HL-60 (cell line): ENCODE results near the gene FANCE.

ENCODE experiments used
- DNase-seq, 2 experiments: peaks; one replicate each; pipeline ENCODE4 v3.0.0-alpha.2; 2010 to 2020; ENCODE audit warnings: low read depth in 1 of 2, low spot score in 1 of 2
- H3K27ac ChIP-seq: fragments of 250-450 bp; sonication (Bioruptor Pico); replicated peaks from 2 replicates; pipeline ENCODE4 v1.5.1; 2020; ENCODE audit warnings: mild to moderate bottlenecking, moderate library complexity
- H3K27me3 ChIP-seq: fragments of 250-450 bp; sonication (Bioruptor Pico); 2 replicates; pipeline ENCODE4 v1.5.1; 2021; ENCODE audit warnings: mild to moderate bottlenecking, moderate library complexity; ENCODE audit not compliant: insufficient read depth, poor library complexity, severe bottlenecking
- H3K4me3 ChIP-seq: replicated peaks from 2 replicates; pipeline ENCODE4 v1.5.1; 2011; ENCODE audit warnings: mild to moderate bottlenecking, control low read depth, low read length; ENCODE audit not compliant: insufficient read depth
- GABPA ChIP-seq: IDR thresholded peaks from 2 replicates; pipeline ENCODE4 v1.6.1; 2012; ENCODE audit warnings: low read depth
- POLR2AphosphoS5 ChIP-seq: IDR thresholded peaks from 2 replicates; pipeline ENCODE4 v1.6.1; 2012; ENCODE audit warnings: low read depth
- SPI1 ChIP-seq: IDR thresholded peaks from 2 replicates; pipeline ENCODE4 v1.6.1; 2012; ENCODE audit warnings: low read depth, mild to moderate bottlenecking, borderline replicate concordance
- TF ChIP-seq, protein P1 (sequence below): IDR thresholded peaks from 2 replicates; pipeline ENCODE4 v1.6.1; 2012; ENCODE audit warnings: low read depth; ENCODE audit not compliant: insufficient replicate concordance
- TF ChIP-seq, protein P2 (sequence below): IDR thresholded peaks from one replicate; pipeline ENCODE4 v1.5.1; 2011; ENCODE audit warnings: low read length, control low read depth, inconsistent platforms; ENCODE audit not compliant: insufficient read depth

The FANCE gene

GRCh38 chr6:35406711-35407485, 45.2 kb upstream of the FANCE start:
- Histone ChIP-seq H3K4me3 (no peak overlapping the region), H3K27me3 (no peaks in the 10 kb centered on the region), H3K27ac (no peak overlapping the region)
- TF ChIP-seq POLR2AphosphoS5 (no peak), GABPA (no peak), SPI1 (no peak)
- TF ChIP-seq, protein P1, sequence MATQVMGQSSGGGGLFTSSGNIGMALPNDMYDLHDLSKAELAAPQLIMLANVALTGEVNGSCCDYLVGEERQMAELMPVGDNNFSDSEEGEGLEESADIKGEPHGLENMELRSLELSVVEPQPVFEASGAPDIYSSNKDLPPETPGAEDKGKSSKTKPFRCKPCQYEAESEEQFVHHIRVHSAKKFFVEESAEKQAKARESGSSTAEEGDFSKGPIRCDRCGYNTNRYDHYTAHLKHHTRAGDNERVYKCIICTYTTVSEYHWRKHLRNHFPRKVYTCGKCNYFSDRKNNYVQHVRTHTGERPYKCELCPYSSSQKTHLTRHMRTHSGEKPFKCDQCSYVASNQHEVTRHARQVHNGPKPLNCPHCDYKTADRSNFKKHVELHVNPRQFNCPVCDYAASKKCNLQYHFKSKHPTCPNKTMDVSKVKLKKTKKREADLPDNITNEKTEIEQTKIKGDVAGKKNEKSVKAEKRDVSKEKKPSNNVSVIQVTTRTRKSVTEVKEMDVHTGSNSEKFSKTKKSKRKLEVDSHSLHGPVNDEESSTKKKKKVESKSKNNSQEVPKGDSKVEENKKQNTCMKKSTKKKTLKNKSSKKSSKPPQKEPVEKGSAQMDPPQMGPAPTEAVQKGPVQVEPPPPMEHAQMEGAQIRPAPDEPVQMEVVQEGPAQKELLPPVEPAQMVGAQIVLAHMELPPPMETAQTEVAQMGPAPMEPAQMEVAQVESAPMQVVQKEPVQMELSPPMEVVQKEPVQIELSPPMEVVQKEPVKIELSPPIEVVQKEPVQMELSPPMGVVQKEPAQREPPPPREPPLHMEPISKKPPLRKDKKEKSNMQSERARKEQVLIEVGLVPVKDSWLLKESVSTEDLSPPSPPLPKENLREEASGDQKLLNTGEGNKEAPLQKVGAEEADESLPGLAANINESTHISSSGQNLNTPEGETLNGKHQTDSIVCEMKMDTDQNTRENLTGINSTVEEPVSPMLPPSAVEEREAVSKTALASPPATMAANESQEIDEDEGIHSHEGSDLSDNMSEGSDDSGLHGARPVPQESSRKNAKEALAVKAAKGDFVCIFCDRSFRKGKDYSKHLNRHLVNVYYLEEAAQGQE: no peak
- TF ChIP-seq, protein P2, sequence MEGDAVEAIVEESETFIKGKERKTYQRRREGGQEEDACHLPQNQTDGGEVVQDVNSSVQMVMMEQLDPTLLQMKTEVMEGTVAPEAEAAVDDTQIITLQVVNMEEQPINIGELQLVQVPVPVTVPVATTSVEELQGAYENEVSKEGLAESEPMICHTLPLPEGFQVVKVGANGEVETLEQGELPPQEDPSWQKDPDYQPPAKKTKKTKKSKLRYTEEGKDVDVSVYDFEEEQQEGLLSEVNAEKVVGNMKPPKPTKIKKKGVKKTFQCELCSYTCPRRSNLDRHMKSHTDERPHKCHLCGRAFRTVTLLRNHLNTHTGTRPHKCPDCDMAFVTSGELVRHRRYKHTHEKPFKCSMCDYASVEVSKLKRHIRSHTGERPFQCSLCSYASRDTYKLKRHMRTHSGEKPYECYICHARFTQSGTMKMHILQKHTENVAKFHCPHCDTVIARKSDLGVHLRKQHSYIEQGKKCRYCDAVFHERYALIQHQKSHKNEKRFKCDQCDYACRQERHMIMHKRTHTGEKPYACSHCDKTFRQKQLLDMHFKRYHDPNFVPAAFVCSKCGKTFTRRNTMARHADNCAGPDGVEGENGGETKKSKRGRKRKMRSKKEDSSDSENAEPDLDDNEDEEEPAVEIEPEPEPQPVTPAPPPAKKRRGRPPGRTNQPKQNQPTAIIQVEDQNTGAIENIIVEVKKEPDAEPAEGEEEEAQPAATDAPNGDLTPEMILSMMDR: no peak
- no peak for DNase-seq

GRCh38 chr6:35409245-35409644, 42.9 kb upstream of the FANCE start:
- no peak for DNase-seq
- no peak overlapping the region for H3K4me3 ChIP-seq
- H3K27ac ChIP-seq: no peak overlapping the region
- H3K27me3 ChIP-seq: no peaks in the 10 kb centered on the region
- TF ChIP-seq, protein P2: no peak

DNA sequence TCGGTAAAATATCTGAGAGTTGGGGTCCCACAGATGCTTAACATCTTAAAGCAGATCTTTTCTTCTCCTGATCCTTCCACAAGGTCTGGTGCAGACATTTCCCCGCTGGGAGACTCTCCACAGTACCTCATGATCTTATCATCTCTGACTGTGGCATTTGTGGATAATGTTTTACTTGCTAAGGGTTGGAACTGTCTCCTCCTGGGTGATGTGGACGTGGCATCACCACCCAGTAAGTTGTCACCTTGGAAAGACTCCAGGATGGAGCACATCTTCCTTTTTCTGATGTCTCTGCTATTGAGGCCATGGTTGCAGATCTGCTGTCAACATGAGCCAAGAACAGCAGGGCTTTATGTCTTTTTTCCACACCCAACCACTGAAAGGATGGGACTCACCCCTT, 42.0 kb upstream of the FANCE start:
- DNase-seq: no peak
- no peaks in the 10 kb centered on the region for H3K27me3 ChIP-seq
- no peak overlapping the region for H3K27ac ChIP-seq
- H3K4me3 ChIP-seq: no peak overlapping the region
- no peak for TF ChIP-seq POLR2AphosphoS5
- no peak for TF ChIP-seq SPI1
- TF ChIP-seq, protein P2: no peak
- no peak for TF ChIP-seq GABPA
- TF ChIP-seq, protein P1: no peak

GRCh38 chr6:35411066-35411465, 41.1 kb upstream of the FANCE start:
- peak in 1 of 2 experiments; percentile 49 for DNase-seq
- H3K27me3 ChIP-seq: no peaks in the 10 kb centered on the region
- no peak overlapping the region for H3K27ac ChIP-seq
- TF ChIP-seq, protein P1: no peak
- TF ChIP-seq, protein P2: no peak
- peak; percentile 99 for TF ChIP-seq SPI1
- H3K4me3 ChIP-seq: no peak overlapping the region
